GM23248 (cell line): ENCODE measurements around the gene TMED5. TPM values are rescaled to one million over a fixed set of nuclear protein-coding genes. Genes with fewer than 3 reads are reported as not detected.

Source experiments
- DNase-seq: peaks from one replicate; pipeline ENCODE4 v3.0.0-alpha.2; 2015
- H2AFZ ChIP-seq: fragments of 200-600 bp; sonication (generic); 2 replicates; pipeline ENCODE4 v1.6.1; 2016; ENCODE audit warnings: antibody characterized with exemption
- H3F3A ChIP-seq: fragments of 200-600 bp; sonication (generic); 2 replicates; pipeline ENCODE4 v1.6.1; 2016; ENCODE audit warnings: mild to moderate bottlenecking, antibody characterized with exemption, mixed run types; ENCODE audit not compliant: insufficient read depth
- H3K27ac ChIP-seq: fragments of 200-600 bp; sonication (generic); 2 replicates; pipeline ENCODE4 v1.5.1; 2016; ENCODE audit warnings: mild to moderate bottlenecking
- H3K27me3 ChIP-seq: fragments of 200-600 bp; sonication (generic); replicated peaks from 2 replicates; pipeline ENCODE4 v1.6.1; 2016; ENCODE audit warnings: mild to moderate bottlenecking; ENCODE audit not compliant: insufficient read depth
- H3K36me3 ChIP-seq: fragments of 200-600 bp; sonication (generic); 2 replicates; pipeline ENCODE4 v1.6.1; 2016; ENCODE audit warnings: low read depth, mild to moderate bottlenecking
- H3K4me1 ChIP-seq: fragments of 200-600 bp; sonication (generic); 2 replicates; pipeline ENCODE4 v1.6.1; 2016; ENCODE audit warnings: mild to moderate bottlenecking; ENCODE audit not compliant: insufficient read depth
- H3K4me2 ChIP-seq: fragments of 200-600 bp; sonication (generic); one replicate; pipeline ENCODE4 v1.6.1; 2016; ENCODE audit warnings: mild to moderate bottlenecking; ENCODE audit not compliant: unreplicated experiment
- H3K4me3 ChIP-seq: fragments of 200-600 bp; sonication (generic); 2 replicates; pipeline ENCODE4 v1.5.1; 2016; ENCODE audit warnings: mild to moderate bottlenecking
- H3K79me2 ChIP-seq: fragments of 200-600 bp; sonication (generic); 2 replicates; pipeline ENCODE4 v1.6.1; 2016; ENCODE audit warnings: mild to moderate bottlenecking; ENCODE audit not compliant: insufficient read depth
- H3K9ac ChIP-seq: fragments of 200-600 bp; sonication (generic); 2 replicates; pipeline ENCODE4 v1.6.1; 2016; ENCODE audit warnings: mild to moderate bottlenecking
- H3K9me2 ChIP-seq: fragments of 200-600 bp; sonication (generic); 2 replicates; pipeline ENCODE4 v1.6.1; 2016; ENCODE audit warnings: mixed run types, mild to moderate bottlenecking, moderate library complexity; ENCODE audit not compliant: insufficient read depth
- H3K9me3 ChIP-seq: fragments of 200-600 bp; sonication (generic); one replicate; pipeline ENCODE4 v1.6.1; 2017; ENCODE audit warnings: low read depth
- H4K20me1 ChIP-seq: fragments of 200-600 bp; sonication (generic); 2 replicates; pipeline ENCODE4 v1.6.0; 2016; ENCODE audit not compliant: insufficient read depth
- EZH2 ChIP-seq: fragments of 200-600 bp; sonication (generic); IDR thresholded peaks from 2 replicates; pipeline ENCODE4 v1.6.1; 2018; ENCODE audit warnings: antibody characterized with exemption, mild to moderate bottlenecking; ENCODE audit not compliant: insufficient read depth, poor library complexity, severe bottlenecking
- EZH2phosphoT487 ChIP-seq: fragments of 200-600 bp; sonication (generic); IDR thresholded peaks from 2 replicates; pipeline ENCODE4 v1.6.1; 2018; ENCODE audit warnings: antibody characterized with exemption, moderate library complexity, mild to moderate bottlenecking, low read depth; ENCODE audit not compliant: insufficient read depth
- WGBS, 2 experiments: methylation state at CpG; one replicate each; pipeline ENCODE4 v1.1.6; 2015 to 2017; ENCODE audit warnings: low lambda C conversion rate in 2 of 2, low coverage in 1 of 2; ENCODE audit errors: missing lambda C conversion rate in 2 of 2; 5-methylcytosine and 5-hydroxymethylcytosine counted together
- in situ Hi-C: fragments of 300-500 bp; cut with MboI; formaldehyde crosslinking; loops from 2 replicates; pipeline ENCODE4 v1.15.0; 2020
- polyA plus RNA-seq: library from polyadenylated mRNA; unstranded; fragments of >200 nt; fragmentation: Nextera tagmentation; extraction: Ambion mirVana; gene quantifications from 2 replicates; pipeline ENCODE4 v1.2.1, GENCODE V29; 2016
- total RNA-seq: library from RNA; depleted of rRNA; stranded (reverse); fragments of >200 nt; shearing (Covaris generic); gene quantifications from 2 replicates; pipeline ENCODE4 v1.2.3, GENCODE V29; 2014

Gene TMED5
- total and polyA plus RNA-seq, 2 experiments from 2014 or later, result 39.0 to 49.2 TPM

DNA sequence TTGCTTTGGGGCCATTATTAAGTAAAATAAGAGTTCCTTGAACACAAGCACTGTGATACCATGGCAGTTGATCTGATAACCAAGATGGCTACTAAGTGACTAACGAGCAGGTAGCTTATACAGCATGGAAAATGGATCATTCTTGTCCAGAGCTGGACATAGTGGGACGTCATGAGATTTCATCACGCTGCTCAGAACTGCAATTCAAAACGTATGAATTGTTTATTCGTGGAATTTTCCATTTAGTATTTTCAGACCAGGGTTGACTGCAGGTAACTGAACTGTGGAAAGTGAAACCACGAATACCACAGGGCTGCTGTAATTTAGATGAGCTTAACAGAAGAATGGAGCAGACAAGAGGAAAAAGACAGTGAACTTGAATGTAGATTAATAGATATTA is 39.2 kb upstream of the TMED5 start:
- TF ChIP-seq EZH2, result no peak
- TF ChIP-seq EZH2phosphoT487, result no peak
- Histone ChIP-seq H3K27me3 (no peaks in the 10 kb centered on the region), H3K36me3 (peaks cover 18% of the 10 kb centered on the region; the same call in 1 of the 2 replicates), H3F3A (no peaks in the 10 kb centered on the region), H3K4me2 (no peak overlapping the region), H4K20me1 (no peaks in the 10 kb centered on the region), H2AFZ (no peak overlapping the region), H3K79me2 (no peaks in the 10 kb centered on the region), H3K4me1 (no peaks in the 10 kb centered on the region), H3K4me3 (no peak overlapping the region), H3K9me3 (no peaks in the 10 kb centered on the region), H3K27ac (no peak overlapping the region), H3K9ac (no peak overlapping the region), H3K9me2 (no peaks in the 10 kb centered on the region)
- 99% methylated on average over 6 of the region's 6 CpGs for WGBS, 2 experiments
- in situ Hi-C loops, result no loop called here
- no peak for DNase-seq

DNA sequence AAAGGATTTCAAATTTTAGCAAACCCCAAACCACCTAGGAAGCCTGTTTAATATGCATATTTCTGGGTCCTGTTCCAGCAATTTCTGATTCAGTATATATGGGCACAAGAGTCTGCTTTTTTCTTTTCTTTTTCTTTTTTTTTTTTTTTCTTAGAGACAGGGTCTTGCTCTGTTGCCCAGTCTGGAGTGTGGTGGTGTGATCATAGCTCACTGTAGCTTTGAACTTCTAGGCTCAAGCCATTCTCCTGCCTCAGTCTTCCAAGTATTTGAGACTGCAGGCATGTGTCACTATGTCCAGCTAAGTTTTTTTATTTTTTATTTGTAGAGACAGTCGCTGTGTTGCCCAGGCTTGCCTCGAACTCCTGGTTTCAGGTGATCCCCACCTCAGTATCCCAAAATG is 35.1 kb upstream of the TMED5 start:
- TF ChIP-seq EZH2, result no peak
- Histone ChIP-seq H3K9me3 (no peaks in the 10 kb centered on the region), H3K4me3 (no peak overlapping the region), H3K79me2 (no peaks in the 10 kb centered on the region), H2AFZ (no peak overlapping the region), H3K4me1 (no peaks in the 10 kb centered on the region), H3K27ac (no peak overlapping the region), H3K27me3 (no peaks in the 10 kb centered on the region), H3K36me3 (peaks cover 4% of the 10 kb centered on the region; the same call in 1 of the 2 replicates), H3K9me2 (no peaks in the 10 kb centered on the region), H3K9ac (no peak overlapping the region), H3F3A (no peaks in the 10 kb centered on the region), H3K4me2 (no peak overlapping the region), H4K20me1 (no peaks in the 10 kb centered on the region)
- in situ Hi-C loops, result no loop called here
- 92 to 100% methylated on average over 2 of the region's 2 CpGs for WGBS, 2 experiments
- no peak for DNase-seq

- Histone ChIP-seq H3K4me1 (no peaks in the 10 kb centered on the region), H3K27me3 (no peaks in the 10 kb centered on the region), H3F3A (no peaks in the 10 kb centered on the region), H3K79me2 (no peaks in the 10 kb centered on the region), H4K20me1 (no peaks in the 10 kb centered on the region), H3K4me3 (no peak overlapping the region), H3K27ac (no peak overlapping the region), H3K9me2 (no peaks in the 10 kb centered on the region), H3K4me2 (no peak overlapping the region), H2AFZ (no peak overlapping the region), H3K9me3 (no peaks in the 10 kb centered on the region), H3K36me3 (peaks cover 11% of the 10 kb centered on the region; the same call in 1 of the 2 replicates), H3K9ac (no peak overlapping the region)
- in situ Hi-C loops, result no loop called here
- DNase-seq, result no peak
- TF ChIP-seq EZH2phosphoT487, result no peak
- TF ChIP-seq EZH2, result no peak
- 97 to 98% methylated on average over 5 of the region's 5 CpGs for WGBS, 2 experiments
Observed at GRCh38 chr1:93207211-93207610, 27.0 kb upstream of the TMED5 start.

DNA sequence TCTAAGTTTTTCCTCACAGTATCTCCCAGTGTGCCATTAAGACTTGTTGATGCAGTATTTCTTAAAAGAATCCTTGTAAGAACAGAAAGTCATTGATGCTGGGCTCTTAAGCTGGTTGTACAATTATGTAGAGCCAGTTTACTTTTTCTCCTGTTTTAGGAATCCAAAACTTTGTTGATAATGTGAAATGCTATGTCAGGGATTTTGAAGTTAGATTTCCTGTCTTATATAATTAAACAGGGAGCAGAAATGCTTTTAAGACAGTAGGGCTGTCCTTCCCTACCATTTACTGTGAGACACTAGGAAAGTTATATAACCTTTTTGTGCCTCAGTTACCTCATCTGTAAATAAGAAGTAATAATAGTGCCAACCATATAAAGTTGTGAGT is 26.3 kb upstream of the TMED5 start:
- in situ Hi-C loops, result no loop called here
- H3K79me2 ChIP-seq, result no peaks in the 10 kb centered on the region
- TF ChIP-seq EZH2, result no peak
- no peak for TF ChIP-seq EZH2phosphoT487

GRCh38 chr1:93205892-93206566 is 25.8 kb upstream of the TMED5 start:
- Histone ChIP-seq H3F3A (no peaks in the 10 kb centered on the region), H3K27me3 (no peaks in the 10 kb centered on the region), H3K79me2 (no peaks in the 10 kb centered on the region), H4K20me1 (no peaks in the 10 kb centered on the region), H3K4me2 (no peak overlapping the region), H3K4me1 (no peaks in the 10 kb centered on the region), H3K4me3 (no peak overlapping the region), H3K36me3 (peaks cover 16% of the 10 kb centered on the region), H2AFZ (no peak overlapping the region), H3K27ac (no peak overlapping the region), H3K9ac (no peak overlapping the region), H3K9me3 (no peaks in the 10 kb centered on the region), H3K9me2 (no peaks in the 10 kb centered on the region)
- TF ChIP-seq EZH2 (no peak), EZH2phosphoT487 (no peak)
- 96 to 98% methylated on average over 6 of the region's 6 CpGs for WGBS, 2 experiments
- in situ Hi-C loops, result no loop called here
- DNase-seq, result no peak

More for the DNA sequence above, 26.3 kb upstream of the TMED5 start:
- Histone ChIP-seq H3K9me2 (no peaks in the 10 kb centered on the region), H3K4me3 (no peak overlapping the region), H4K20me1 (no peaks in the 10 kb centered on the region), H3K4me1 (no peaks in the 10 kb centered on the region), H3K27me3 (no peaks in the 10 kb centered on the region), H2AFZ (no peak overlapping the region), H3K27ac (no peak overlapping the region), H3F3A (no peaks in the 10 kb centered on the region), H3K4me2 (no peak overlapping the region), H3K9me3 (no peaks in the 10 kb centered on the region), H3K36me3 (peaks cover 16% of the 10 kb centered on the region), H3K9ac (no peak overlapping the region)
- no peak for DNase-seq
